Naive thymus-derived CD4-positive, alpha-beta T cell (primary cell): ENCODE results near the gene PIK3C2B. TPM values are rescaled to one million over a fixed set of nuclear protein-coding genes. Genes with fewer than 3 reads are reported as not detected.
"Not testable (repeated sequence)": the region's sequence is repeated elsewhere in the genome, so short reads cannot be mapped to it uniquely, and the experiment has no call there.

Source experiments
- ATAC-seq: fragments of 150-1000 bp; cut with Tn5 transposase; 2 replicates; pipeline ENCODE4 v1.10.0; 2021; ENCODE audit warnings: mild to moderate bottlenecking, moderate library complexity
- CTCF ChIA-PET: fragments of 350-600 bp; sonication (Branson Sonifier 250); formaldehyde crosslinking; loops from one replicate; lab custom pipeline; 2021; ENCODE audit warnings: antibody characterized with exemption; lab: Charles Lee
- POLR2A ChIA-PET: fragments of 350-600 bp; sonication (Branson Sonifier 250); formaldehyde crosslinking; loops from one replicate; lab custom pipeline; 2021; ENCODE audit warnings: antibody characterized with exemption, inconsistent platforms; lab: Charles Lee
- DNase-seq, 9 donors: peaks; one replicate each; pipeline versions ENCODE4 v3.0.0 to v3.0.0-alpha.2; 2020 to 2022; ENCODE audit warnings: mixed read lengths in 1 of 9
- H3K27ac ChIP-seq: one replicate; pipeline ENCODE4 v1.7.0; 2013; ENCODE audit warnings: mild to moderate bottlenecking, low read depth, low read length, moderate library complexity
- H3K27me3 ChIP-seq, 2 donors: one replicate each; pipeline ENCODE4 v1.7.0; 2013; ENCODE audit warnings: low read length in 2 of 2, mild to moderate bottlenecking in 2 of 2, moderate library complexity in 2 of 2; ENCODE audit not compliant: control insufficient read depth in 2 of 2, insufficient read depth in 2 of 2
- H3K36me3 ChIP-seq, 3 experiments: 1 replicate in 2 of 3; 2 replicates in 1 of 3; pipeline ENCODE4 v1.7.0; 2013; ENCODE audit warnings: low read length in 3 of 3, mild to moderate bottlenecking in 3 of 3, moderate library complexity in 1 of 3; ENCODE audit not compliant: insufficient read depth in 3 of 3, control insufficient read depth in 2 of 3
- H3K4me1 ChIP-seq, 2 donors: one replicate each; pipeline ENCODE4 v1.7.0; 2013; ENCODE audit warnings: low read length in 2 of 2, mild to moderate bottlenecking in 2 of 2, moderate library complexity in 1 of 2; ENCODE audit not compliant: control insufficient read depth in 2 of 2, insufficient read depth in 2 of 2
- H3K4me3 ChIP-seq: 2 replicates; pipeline ENCODE4 v1.7.0; 2013; ENCODE audit warnings: mild to moderate bottlenecking, low read length
- H3K9me3 ChIP-seq, 3 experiments: 1 replicate in 2 of 3; 2 replicates in 1 of 3; pipeline ENCODE4 v1.7.0; 2013; ENCODE audit warnings: low read length in 3 of 3; ENCODE audit not compliant: control insufficient read depth in 2 of 3
- H3K27ac Mint-ChIP-seq, 9 donors: one replicate each; pipeline ENCODE4 v1.8.0; 2020 to 2022; ENCODE audit warnings: mixed read lengths in 9 of 9, mild to moderate bottlenecking in 8 of 9, moderate library complexity in 5 of 9, inconsistent platforms in 2 of 9
- H3K27me3 Mint-ChIP-seq, 5 donors: one replicate each; pipeline ENCODE4 v1.8.0; 2021 to 2022; ENCODE audit warnings: mixed read lengths in 5 of 5, mild to moderate bottlenecking in 1 of 5
- H3K36me3 Mint-ChIP-seq, 5 donors: one replicate each; pipeline ENCODE4 v1.8.0; 2020 to 2022; ENCODE audit warnings: mixed read lengths in 5 of 5, mild to moderate bottlenecking in 3 of 5, inconsistent platforms in 1 of 5
- H3K4me1 Mint-ChIP-seq, 7 donors: one replicate each; pipeline ENCODE4 v1.8.0; 2020 to 2022; ENCODE audit warnings: mixed read lengths in 7 of 7, mild to moderate bottlenecking in 3 of 7, inconsistent platforms in 1 of 7
- H3K4me3 Mint-ChIP-seq, 10 donors: one replicate each; pipeline ENCODE4 v1.8.0; 2020 to 2022; ENCODE audit warnings: mild to moderate bottlenecking in 10 of 10, mixed read lengths in 10 of 10, moderate library complexity in 6 of 10, inconsistent platforms in 2 of 10
- H3K9me3 Mint-ChIP-seq, 11 donors: one replicate each; pipeline ENCODE4 v1.8.0; 2020 to 2022; ENCODE audit warnings: mixed read lengths in 11 of 11, mild to moderate bottlenecking in 4 of 11, inconsistent platforms in 1 of 11, moderate library complexity in 1 of 11
- intact Hi-C, 2 donors: fragments of 100-400 bp; cut with micrococcal nuclease; formaldehyde crosslinking; loops; one replicate each; pipeline ENCODE4 v1.15.1; 2023
- polyA plus RNA-seq, 2 donors: library from polyadenylated mRNA; unstranded; fragments of 300-500 nt; fragmentation: Illumina TruSeq; gene quantifications; one replicate each; pipeline ENCODE4 v1.2.3, GENCODE V29; 2021
- total RNA-seq, 6 experiments: library from RNA in 5 of 6; stranded (reverse) in 5 of 6; gene quantifications; 1 replicate in 5 of 6; 2 replicates in 1 of 6; pipeline ENCODE4 v1.2.3 and lab custom pipeline; 2021 to 2026

PIK3C2B gene
- total and polyA plus RNA-seq, 7 experiments from 2014 or later, result 2.7 to 41.9 (median 27.6) TPM

DNA sequence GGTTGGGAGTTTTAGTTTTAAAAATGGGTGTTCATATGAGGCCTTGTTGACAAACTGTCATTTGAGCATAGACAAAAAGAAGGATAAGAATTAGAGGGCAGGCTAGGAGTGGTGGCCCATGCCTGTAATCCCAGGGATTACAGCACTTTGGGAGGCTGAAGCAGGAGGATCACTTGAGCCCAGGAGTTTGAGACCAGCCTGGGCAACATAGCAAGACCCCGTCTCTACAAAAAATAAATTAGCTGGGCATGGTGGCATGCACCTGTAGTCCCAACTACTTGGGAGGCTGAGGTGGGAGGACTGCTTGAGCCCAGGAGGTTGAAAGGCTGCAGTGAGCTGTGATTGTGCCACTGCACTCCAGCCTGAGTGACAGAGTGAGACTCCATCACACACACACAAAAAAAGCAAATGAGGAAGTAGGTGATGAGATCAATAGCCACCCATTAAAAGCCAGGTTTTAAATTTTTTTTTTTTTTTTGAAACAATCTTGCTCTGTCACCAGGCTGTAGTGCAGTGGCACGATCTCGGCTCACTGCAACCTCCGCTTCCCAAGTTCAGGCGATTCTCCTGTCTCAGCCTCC, 27.4 kb upstream of the PIK3C2B start:
- not testable (repeated sequence) for ATAC-seq, H3K9me3 ChIP-seq, H3K27me3 ChIP-seq, H3K4me3 ChIP-seq, H3K27me3 Mint-ChIP-seq
- Mint-ChIP-seq H3K9me3 (peaks cover 2 to 15% (median 5%) of the 10 kb centered on the region in 11 donors), H3K36me3 (peaks cover 10 to 57% (median 39%) of the 10 kb centered on the region in 5 donors), H3K27ac (peak overlapping the region in 4 of 9 donors; percentile 62 to 95 (median 92)), H3K4me3 (peak overlapping the region in 9 of 10 donors; percentile 37 to 81 (median 66)), H3K4me1 (peaks cover 52 to 87% (median 79%) of the 10 kb centered on the region in 7 donors)
- H3K27ac ChIP-seq, result peak overlapping the region; percentile 70
- POLR2A ChIA-PET, result interaction anchor here (0.6 to 8.4 kb wide), 9 partner anchors 9 to 562 kb away, joined by 3 to 60 read pairs (median 4); partner anchors contain the start of gene PIK3C2B
- intact Hi-C loops, result loop anchor here (1.0 kb wide), 6 partner anchors 9 to 34 kb away; partner anchors contain the start of gene PIK3C2B (in 1 of the 2)
- DNase-seq, result peak in 3 of 9 donors; percentile 30 to 40 (median 34)
- CTCF ChIA-PET, result interaction anchor here (0.6 to 1.2 kb wide), 2 partner anchors 8 to 14 kb away, joined by 4 to 7 read pairs; no protein-coding TSS in a partner anchor
- H3K4me1 ChIP-seq, result peaks cover 47 to 69% of the 10 kb centered on the region in 2 donors
- peaks cover 0 to 28% (median 11%) of the 10 kb centered on the region in 3 experiments for H3K36me3 ChIP-seq

DNA sequence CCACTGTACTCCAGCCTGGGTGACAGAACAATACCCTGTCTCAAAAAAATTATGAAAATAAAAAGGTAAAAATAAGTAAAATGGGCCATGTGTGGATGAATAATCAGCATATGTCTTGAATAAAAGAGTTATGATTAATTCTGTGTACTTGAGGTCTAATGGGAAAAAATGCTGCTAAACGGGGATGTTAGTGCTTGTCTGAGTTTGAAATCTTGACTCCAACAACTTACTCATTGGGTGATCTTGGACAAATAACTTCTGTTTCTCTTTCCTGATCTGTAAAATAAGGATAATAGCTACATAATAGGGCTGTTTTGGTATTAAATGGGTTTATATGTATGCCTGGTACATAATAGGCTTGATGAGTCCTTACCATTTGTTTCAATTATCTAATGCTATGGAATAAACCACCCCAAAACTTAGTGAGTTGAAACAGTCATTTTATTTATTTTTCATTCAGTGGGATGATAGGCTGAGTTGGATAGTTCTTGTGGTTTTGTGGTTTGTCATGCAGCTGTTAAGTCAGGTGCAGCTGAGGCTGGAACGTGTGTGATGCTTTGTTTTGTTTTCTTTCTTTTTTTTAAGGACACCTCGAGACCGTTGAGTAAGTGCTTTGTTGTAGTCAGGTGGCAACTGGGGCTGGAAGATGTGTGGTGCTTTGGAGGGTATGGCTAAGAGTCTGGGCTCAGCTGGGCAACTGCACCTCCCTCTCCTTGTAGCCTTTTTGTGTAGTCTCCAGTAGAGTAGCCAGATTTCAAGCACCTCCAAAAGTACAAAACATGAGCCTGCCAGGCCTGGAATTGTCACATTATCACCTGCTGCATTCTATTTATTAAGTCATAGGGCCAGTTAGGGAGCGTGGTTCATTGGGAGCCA, 26.5 kb upstream of the PIK3C2B start:
- H3K9me3 ChIP-seq, result peaks cover 0 to 5% (median 0%) of the 10 kb centered on the region in 3 experiments
- ATAC-seq (peak; percentile 72), DNase-seq (peak in 8 of 9 donors; percentile 53 to 90 (median 86))
- H3K4me1 ChIP-seq, result peaks cover 47 to 63% of the 10 kb centered on the region in 2 donors
- CTCF ChIA-PET, result interaction anchor here (0.6 to 1.2 kb wide), 5 partner anchors 9 to 773 kb away, joined by 3 to 7 read pairs (median 4); no protein-coding TSS in a partner anchor
- H3K9me3 Mint-ChIP-seq, result peaks cover 2 to 15% (median 5%) of the 10 kb centered on the region in 11 donors
- peak overlapping the region in 9 of 10 donors; percentile 49 to 83 (median 78) for H3K4me3 Mint-ChIP-seq
- H3K4me3 ChIP-seq, result peak overlapping the region; percentile 6
- H3K36me3 Mint-ChIP-seq, result peaks cover 6 to 54% (median 34%) of the 10 kb centered on the region in 5 donors
- H3K27ac Mint-ChIP-seq, result peak overlapping the region in 4 of 9 donors; percentile 87 to 95 (median 94)
- H3K36me3 ChIP-seq, result peaks cover 0 to 18% (median 7%) of the 10 kb centered on the region in 3 experiments
- no peaks in the 10 kb centered on the region for H3K27me3 Mint-ChIP-seq
- intact Hi-C loops, result loop anchor here (1.0 kb wide), 6 partner anchors 8 to 35 kb away; partner anchors contain the start of gene PIK3C2B (in 1 of the 2)
- H3K27me3 ChIP-seq, result no peaks in the 10 kb centered on the region
- H3K27ac ChIP-seq, result peak overlapping the region; percentile 70
- POLR2A ChIA-PET, result interaction anchor here (0.6 to 8.4 kb wide), 10 partner anchors 14 to 114 kb away, joined by 3 to 60 read pairs (median 4); partner anchors contain the start of gene PIK3C2B
- peaks cover 45 to 79% (median 72%) of the 10 kb centered on the region in 7 donors for H3K4me1 Mint-ChIP-seq

DNA sequence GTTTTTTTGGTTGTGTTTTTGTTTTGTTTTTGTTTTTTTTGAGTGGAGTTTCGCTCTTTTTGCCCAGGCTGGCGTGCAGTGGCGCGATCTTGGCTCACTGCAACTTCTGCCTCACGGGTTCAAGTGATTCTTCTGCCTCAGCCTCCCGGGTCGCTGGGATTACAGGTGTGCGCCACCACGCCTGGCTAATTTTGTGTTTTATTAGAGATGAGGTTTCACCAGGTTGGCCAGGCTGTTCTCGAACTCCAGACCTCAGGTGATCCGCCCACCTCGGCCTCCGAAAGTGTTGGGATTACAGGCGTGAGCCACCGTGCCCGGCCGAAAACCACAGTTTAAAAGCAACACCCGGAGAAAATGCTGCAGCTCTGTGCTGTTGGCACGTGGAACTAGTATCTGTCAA, 22.8 kb upstream of the PIK3C2B start:
- H3K4me3 ChIP-seq, result peak overlapping the region; percentile 91
- not testable (repeated sequence) for H3K9me3 ChIP-seq, ATAC-seq, H3K27me3 ChIP-seq, H3K27ac Mint-ChIP-seq, DNase-seq, H3K9me3 Mint-ChIP-seq, H3K4me3 Mint-ChIP-seq, H3K36me3 ChIP-seq, H3K27me3 Mint-ChIP-seq
- intact Hi-C loops, result loop anchor here (2.0 to 10.0 kb wide), 12 partner anchors 23 to 1233 kb away; partner anchors contain the start of genes SNRPE (in 2 of the 2), DSTYK (in 1 of the 2), ELK4 (in 1 of the 2) and PIK3C2B (in 1 of the 2)
- H3K4me1 ChIP-seq, result peaks cover 63 to 67% of the 10 kb centered on the region in 2 donors
- Mint-ChIP-seq H3K4me1 (peaks cover 34 to 78% (median 68%) of the 10 kb centered on the region in 7 donors), H3K36me3 (peaks cover 0 to 32% (median 18%) of the 10 kb centered on the region in 5 donors)
- ChIA-PET POLR2A (interaction anchor here (0.6 to 7.4 kb wide), 10 partner anchors 10 to 110 kb away, joined by 3 to 190 read pairs (median 9); partner anchors contain the start of gene PIK3C2B), CTCF (interaction anchor here (0.6 to 3.3 kb wide), 5 partner anchors 11 to 1074 kb away, joined by 3 to 14 read pairs (median 4); no protein-coding TSS in a partner anchor)
- H3K27ac ChIP-seq, result peak overlapping the region; percentile 95

DNA sequence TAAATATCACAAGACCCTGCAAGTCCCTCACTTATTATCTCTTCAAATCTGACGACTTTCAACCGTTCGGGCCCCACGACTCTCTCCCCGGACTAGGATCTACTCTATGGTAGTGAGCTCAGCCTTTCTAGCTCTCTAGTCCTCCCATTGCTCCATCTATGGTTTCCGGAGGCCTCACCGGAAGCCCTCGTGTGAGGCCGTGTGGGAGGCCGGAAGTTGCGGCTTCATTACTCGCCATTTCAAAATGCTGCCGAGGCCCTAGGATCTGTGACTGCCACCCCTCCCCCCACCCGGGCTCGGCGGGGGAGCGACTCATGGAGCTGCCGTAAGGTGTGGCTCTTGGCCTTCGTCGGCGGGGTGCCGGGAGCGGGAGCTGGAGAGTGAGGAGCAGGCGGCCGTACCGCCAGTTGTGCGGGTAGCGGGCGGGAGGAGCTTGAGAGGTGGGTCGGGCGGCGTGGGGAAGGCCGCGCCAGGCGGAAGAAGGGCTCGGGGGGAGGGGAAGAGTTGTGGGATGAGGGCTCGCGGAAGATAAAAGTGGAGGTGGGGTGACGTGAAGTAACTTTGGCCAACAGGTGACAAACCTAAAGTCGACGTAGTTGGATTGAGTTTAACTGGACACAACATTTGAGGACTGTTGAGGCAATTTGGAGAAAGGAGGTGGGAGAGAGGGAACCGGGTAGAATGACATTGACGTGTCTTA, 21.7 kb upstream of the PIK3C2B start, which contains the start of gene MDM4:
Gene MDM4 (plus strand): TSS at position 227 of the 700 bp plus-strand sequence. CDS start 9,113 bp downstream, outside the sequence.
- Mint-ChIP-seq H3K9me3 (peaks cover 0 to 5% (median 0%) of the 10 kb centered on the region in 11 donors), H3K27me3 (no peaks in the 10 kb centered on the region), H3K27ac (peak within 1 kb of the TSS in 6 of 9 donors; percentile 68 to 98 (median 80)), H3K4me3 (peak within 1 kb of the TSS in 1 of 10 donors; percentile 87), H3K36me3 (peaks cover 0 to 25% (median 9%) of the 10 kb centered on the region in 5 donors), H3K4me1 (peaks cover 32 to 78% (median 66%) of the 10 kb centered on the region in 7 donors)
- Histone ChIP-seq H3K9me3 (no peaks in the 10 kb centered on the region), H3K27ac (peak within 1 kb of the TSS; percentile 95), H3K27me3 (no peaks in the 10 kb centered on the region), H3K36me3 (peaks cover 0 to 6% (median 0%) of the 10 kb centered on the region in 3 experiments), H3K4me1 (peaks cover 64 to 67% of the 10 kb centered on the region in 2 donors), H3K4me3 (peak within 1 kb of the TSS; percentile 91)
- intact Hi-C loops, result loop anchor here (1.0 to 10.0 kb wide), 17 partner anchors 9 to 1232 kb away; partner anchors contain the start of genes SNRPE (in 2 of the 2), DSTYK (in 1 of the 2), ELK4 (in 1 of the 2) and PIK3C2B (in 1 of the 2)
- DNase-seq (peak; percentile 86 to 94 (median 93)), ATAC-seq (peak; percentile 87)
- POLR2A ChIA-PET, result interaction anchor here (0.8 to 7.4 kb wide), 20 partner anchors 10 to 1226 kb away, joined by 3 to 190 read pairs (median 4); partner anchors contain the start of gene PIK3C2B
- CTCF ChIA-PET, result interaction anchor here (0.6 to 3.3 kb wide), 14 partner anchors 10 to 230 kb away, joined by 3 to 14 read pairs (median 5); no protein-coding TSS in a partner anchor

- Mint-ChIP-seq H3K4me1 (peaks cover 19 to 69% (median 58%) of the 10 kb centered on the region in 7 donors), H3K36me3 (peaks cover 0 to 19% (median 5%) of the 10 kb centered on the region in 5 donors), H3K4me3 (peak overlapping the region in 9 of 10 donors; percentile 7 to 91 (median 32)), H3K9me3 (peaks cover 0 to 3% (median 0%) of the 10 kb centered on the region in 11 donors), H3K27me3 (no peaks in the 10 kb centered on the region), H3K27ac (peak overlapping the region; percentile 58 to 98 (median 83))
- Histone ChIP-seq H3K27ac (peak overlapping the region; percentile 84), H3K36me3 (peaks cover 0 to 6% (median 0%) of the 10 kb centered on the region in 3 experiments), H3K9me3 (no peaks in the 10 kb centered on the region), H3K27me3 (no peaks in the 10 kb centered on the region), H3K4me1 (peaks cover 50 to 57% of the 10 kb centered on the region in 2 donors), H3K4me3 (no peak overlapping the region)
- ChIA-PET CTCF (interaction anchor here (0.7 to 2.8 kb wide), 7 partner anchors 19 to 1186 kb away, joined by 3 to 11 read pairs (median 4); no protein-coding TSS in a partner anchor), POLR2A (interaction anchor here (0.6 to 7.4 kb wide), 13 partner anchors 8 to 1224 kb away, joined by 3 to 190 read pairs (median 6); partner anchors contain the start of gene PIK3C2B)
- ATAC-seq, result no peak
- intact Hi-C loops, result loop anchor here (5.0 to 10.0 kb wide), 10 partner anchors 247 to 1230 kb away; partner anchors contain the start of genes SNRPE (in 2 of the 2), DSTYK (in 1 of the 2), ELK4 (in 1 of the 2) and RBBP5 (in 1 of the 2)
- DNase-seq, result no peak
These were observed 20.2 kb upstream of the PIK3C2B start for GRCh38 chr1:204514828-204515227.
